ENCODE results near the gene RBM18. TPM values are rescaled to one million over a fixed set of nuclear protein-coding genes. Genes with fewer than 3 reads are reported as not detected.

RBM18 gene
- total RNA-seq, 4 donors from 2014 or later: 5.7 to 8.0 (median 7.0) TPM

DNA sequence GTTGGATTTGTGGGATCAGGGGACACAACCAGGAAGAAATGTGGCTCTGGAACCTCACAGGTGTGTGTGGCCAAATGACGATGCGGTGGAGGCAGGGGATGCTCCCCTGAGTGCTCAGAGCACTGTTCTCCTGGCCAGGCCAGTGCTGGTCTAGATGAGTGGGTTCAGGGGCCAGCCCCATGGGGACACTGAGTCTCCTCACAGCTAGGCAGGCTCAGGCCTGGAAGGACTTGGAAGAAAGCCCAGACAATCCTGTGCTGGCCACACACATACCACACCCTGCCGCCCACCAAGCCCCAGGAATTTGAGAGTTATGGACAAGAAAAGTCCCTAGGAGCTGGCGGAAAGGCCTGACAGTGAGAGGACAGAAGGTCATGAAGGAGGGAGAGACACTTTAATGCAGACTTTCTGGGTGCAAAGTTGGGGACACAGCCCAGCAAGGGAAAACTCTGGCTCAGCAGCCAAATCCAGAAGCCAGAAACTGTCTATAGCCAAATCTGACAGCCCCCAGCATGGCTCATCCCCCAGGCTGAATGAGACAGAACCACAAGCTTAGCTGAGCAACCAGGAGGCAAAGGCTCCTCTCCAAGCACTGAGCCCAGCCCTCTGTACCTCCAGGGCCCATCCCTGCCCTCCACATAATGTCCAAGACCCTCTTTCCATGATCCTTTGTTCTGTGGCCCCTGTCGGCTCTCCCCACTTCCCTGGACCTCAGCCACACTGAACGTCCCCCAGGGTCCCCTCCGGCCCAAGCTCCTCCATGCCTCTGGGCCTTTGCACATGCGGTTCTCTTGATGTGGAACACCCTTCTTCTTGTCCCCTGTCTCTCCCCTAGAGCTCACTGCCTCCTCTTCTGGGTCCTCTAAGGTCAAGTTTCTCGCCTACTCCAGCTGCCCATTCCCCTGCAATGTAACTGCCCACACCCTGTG lies 58.3 kb downstream of the RBM18 start:
- no peak for DNase-seq (ENCODE audit: low spot score in 2 of 2)

DNA sequence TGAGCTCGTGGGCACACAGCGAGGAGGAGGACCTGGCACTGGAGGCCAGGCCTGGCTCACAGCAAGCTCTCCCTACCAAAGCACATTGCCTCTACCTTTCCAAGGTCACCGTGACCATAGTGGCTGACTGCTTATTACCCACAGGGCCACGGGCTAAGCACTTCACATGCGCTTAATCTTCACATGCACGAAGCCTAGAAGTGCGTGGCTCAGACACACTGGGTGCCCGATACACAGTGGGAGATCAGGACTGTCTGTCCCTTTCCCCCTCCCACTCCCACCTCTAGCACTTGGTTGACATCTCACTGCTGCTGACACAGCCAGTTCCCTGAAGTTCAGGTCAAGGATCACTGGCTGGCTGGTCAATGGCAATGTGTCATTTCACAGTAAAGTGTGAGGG lies 59.5 kb downstream of the RBM18 start:
- 93 to 97% methylated on average over 8 of the region's 8 CpGs for WGBS, 2 donors
- Histone ChIP-seq H3K27me3 (peaks cover 0 to 10% of the 10 kb centered on the region in 2 donors), H3K27ac (no peak overlapping the region), H3K4me1 (peaks cover 0 to 9% (median 0%) of the 10 kb centered on the region in 4 donors), H3K4me3 (no peak overlapping the region), H3K9me3 (no peaks in the 10 kb centered on the region), H3K36me3 (no peaks in the 10 kb centered on the region)
- DNase-seq (ENCODE audit: low spot score in 2 of 2): no peak
- TF ChIP-seq POLR2A (IDR thresholded peaks at IDR 0.05) (no peak), EP300 (IDR thresholded peaks at IDR 0.05) (no peak)
- TF ChIP-seq, protein P1, sequence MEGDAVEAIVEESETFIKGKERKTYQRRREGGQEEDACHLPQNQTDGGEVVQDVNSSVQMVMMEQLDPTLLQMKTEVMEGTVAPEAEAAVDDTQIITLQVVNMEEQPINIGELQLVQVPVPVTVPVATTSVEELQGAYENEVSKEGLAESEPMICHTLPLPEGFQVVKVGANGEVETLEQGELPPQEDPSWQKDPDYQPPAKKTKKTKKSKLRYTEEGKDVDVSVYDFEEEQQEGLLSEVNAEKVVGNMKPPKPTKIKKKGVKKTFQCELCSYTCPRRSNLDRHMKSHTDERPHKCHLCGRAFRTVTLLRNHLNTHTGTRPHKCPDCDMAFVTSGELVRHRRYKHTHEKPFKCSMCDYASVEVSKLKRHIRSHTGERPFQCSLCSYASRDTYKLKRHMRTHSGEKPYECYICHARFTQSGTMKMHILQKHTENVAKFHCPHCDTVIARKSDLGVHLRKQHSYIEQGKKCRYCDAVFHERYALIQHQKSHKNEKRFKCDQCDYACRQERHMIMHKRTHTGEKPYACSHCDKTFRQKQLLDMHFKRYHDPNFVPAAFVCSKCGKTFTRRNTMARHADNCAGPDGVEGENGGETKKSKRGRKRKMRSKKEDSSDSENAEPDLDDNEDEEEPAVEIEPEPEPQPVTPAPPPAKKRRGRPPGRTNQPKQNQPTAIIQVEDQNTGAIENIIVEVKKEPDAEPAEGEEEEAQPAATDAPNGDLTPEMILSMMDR (IDR thresholded peaks at IDR 0.05): no peak

More for the DNA sequence above, 58.3 kb downstream of the RBM18 start:
- peaks cover 0 to 9% (median 0%) of the 10 kb centered on the region in 4 donors for H3K4me1 ChIP-seq
- no peaks in the 10 kb centered on the region for H3K36me3 ChIP-seq
- H3K4me3 ChIP-seq: no peak overlapping the region
- 63 to 68% methylated on average over 7 to 9 of the region's 9 CpGs for WGBS, 2 donors
- peaks cover 0 to 20% of the 10 kb centered on the region in 2 donors for H3K27me3 ChIP-seq
- no peak for TF ChIP-seq POLR2A (IDR thresholded peaks at IDR 0.05)
- TF ChIP-seq EP300 (IDR thresholded peaks at IDR 0.05): no peak
- TF ChIP-seq, protein P1 (IDR thresholded peaks at IDR 0.05): no peak
- H3K9me3 ChIP-seq: no peaks in the 10 kb centered on the region
- no peak overlapping the region for H3K27ac ChIP-seq

DNA sequence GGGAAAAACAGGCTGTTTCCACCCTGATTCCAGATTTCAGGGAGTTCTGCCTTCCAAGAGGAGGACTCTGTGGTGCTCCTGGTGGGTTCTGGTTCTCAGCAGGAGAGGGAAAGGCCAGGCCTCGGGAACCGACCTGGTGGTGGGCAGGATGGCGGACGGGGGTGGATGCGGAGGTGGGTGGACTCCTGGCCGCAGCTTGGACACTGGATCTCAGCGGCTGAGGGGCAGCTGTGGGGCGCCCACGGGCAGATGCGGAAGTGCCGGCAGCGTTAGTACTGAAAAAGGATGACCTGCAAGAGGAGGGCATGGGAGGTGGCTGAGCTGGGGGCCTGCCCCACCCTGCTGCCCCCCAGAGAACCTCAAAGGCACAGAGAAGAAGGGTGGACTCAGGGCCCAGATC lies 60.1 kb downstream of the RBM18 start:
- DNase-seq (ENCODE audit: low spot score in 2 of 2): no peak
- Histone ChIP-seq H3K27me3 (peaks cover 0 to 5% of the 10 kb centered on the region in 2 donors), H3K4me3 (no peak overlapping the region), H3K4me1 (peaks cover 0 to 9% (median 0%) of the 10 kb centered on the region in 4 donors), H3K27ac (no peak overlapping the region), H3K36me3 (no peaks in the 10 kb centered on the region), H3K9me3 (no peaks in the 10 kb centered on the region)
- TF ChIP-seq POLR2A (IDR thresholded peaks at IDR 0.05) (no peak), EP300 (IDR thresholded peaks at IDR 0.05) (no peak)
- TF ChIP-seq, protein P1 (IDR thresholded peaks at IDR 0.05): no peak
- WGBS, 2 donors: 73 to 82% methylated on average over 12 of the region's 12 CpGs

DNA sequence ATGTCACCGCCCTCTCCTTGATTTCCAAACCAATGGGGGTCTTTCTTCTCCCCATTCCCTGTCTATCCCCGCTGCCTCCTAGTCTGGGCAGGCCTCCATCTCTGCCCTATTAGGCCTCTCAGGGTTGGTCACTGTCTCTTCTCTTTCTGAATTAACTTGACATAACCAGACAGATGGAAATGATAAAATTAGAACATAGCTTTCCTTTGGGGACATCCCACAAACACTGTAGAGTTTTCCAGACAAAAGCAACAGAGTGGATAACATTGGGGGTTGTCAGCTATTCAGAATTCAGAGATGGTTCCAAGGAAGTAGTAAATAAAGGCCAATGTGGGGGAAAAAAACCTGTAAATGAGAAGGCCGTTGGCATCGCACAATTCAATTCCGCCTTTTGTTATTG lies 60.6 kb downstream of the RBM18 start:
- TF ChIP-seq EP300 (IDR thresholded peaks at IDR 0.05): no peak
- H3K4me3 ChIP-seq: no peak overlapping the region
- no peaks in the 10 kb centered on the region for H3K9me3 ChIP-seq
- peaks cover 0 to 1% of the 10 kb centered on the region in 2 donors for H3K27me3 ChIP-seq
- WGBS, 2 donors: 78% methylated on average over 5 of the region's 5 CpGs
- H3K36me3 ChIP-seq: no peaks in the 10 kb centered on the region
- H3K27ac ChIP-seq: no peak overlapping the region
- peaks cover 0 to 9% (median 0%) of the 10 kb centered on the region in 4 donors for H3K4me1 ChIP-seq
- DNase-seq (ENCODE audit: low spot score in 2 of 2): no peak

DNA sequence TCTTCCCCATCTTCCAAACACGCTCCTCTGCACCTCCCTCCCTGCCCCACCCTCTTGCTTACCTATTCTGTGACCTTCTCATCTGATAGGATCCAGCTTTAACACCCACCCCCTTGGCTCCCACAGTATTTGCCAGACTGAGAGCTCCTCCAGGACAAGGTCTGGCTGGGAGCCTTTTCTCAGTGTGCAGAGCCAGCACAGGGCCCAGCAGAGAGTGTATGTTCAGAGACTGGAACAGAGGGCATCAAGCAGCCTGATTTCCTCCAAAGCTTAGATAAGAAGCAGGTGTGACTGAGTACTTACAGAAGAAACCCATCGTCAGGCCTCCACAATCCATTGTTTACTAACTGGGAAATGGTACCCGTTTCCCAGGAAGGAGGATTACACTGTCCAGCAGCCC lies 62.5 kb downstream of the RBM18 start:
- TF ChIP-seq POLR2A (IDR thresholded peaks at IDR 0.05): no peak
- TF ChIP-seq, protein P1 (IDR thresholded peaks at IDR 0.05): no peak
- H3K27me3 ChIP-seq: peaks cover 0 to 13% of the 10 kb centered on the region in 2 donors
- no peak for DNase-seq (ENCODE audit: low spot score in 2 of 2)
- WGBS, 2 donors: 63 to 85% methylated on average over 3 of the region's 3 CpGs
- H3K4me1 ChIP-seq: peaks cover 0 to 9% (median 0%) of the 10 kb centered on the region in 4 donors
- H3K27ac ChIP-seq: no peak overlapping the region
- no peak overlapping the region for H3K4me3 ChIP-seq
- H3K36me3 ChIP-seq: no peaks in the 10 kb centered on the region
- no peaks in the 10 kb centered on the region for H3K9me3 ChIP-seq
